Breast epithelium (tissue), 4 donors: ENCODE measurements around the gene MCM9. TPM values are rescaled to one million over a fixed set of nuclear protein-coding genes. Genes with fewer than 3 reads are reported as not detected.

ENCODE experiments used
- DNase-seq, 2 donors: peaks; one replicate each; pipeline ENCODE4 v3.0.0-alpha.2; 2019; ENCODE audit warnings: low spot score in 2 of 2
- H3K27ac ChIP-seq, 2 donors: fragments of 200-600 bp; sonication (generic) in 1 of 2; one replicate each; pipeline ENCODE4 v1.5.1; 2016 to 2019; ENCODE audit warnings: mild to moderate bottlenecking in 1 of 2
- H3K27me3 ChIP-seq, 2 donors: fragments of 200-600 bp; sonication (generic) in 1 of 2; one replicate each; pipeline versions ENCODE4 v1.5.1 to v1.6.0; 2017 to 2019; ENCODE audit warnings: control low read depth in 1 of 2, mild to moderate bottlenecking in 1 of 2
- H3K36me3 ChIP-seq: fragments of 200-600 bp; one replicate; pipeline ENCODE4 v1.5.1; 2019
- H3K4me1 ChIP-seq, 2 donors: fragments of 200-600 bp; sonication (generic); one replicate each; pipeline ENCODE4 v1.5.1; 2016 to 2019; ENCODE audit warnings: control low read depth in 1 of 2
- H3K4me3 ChIP-seq, 3 donors: fragments of 200-600 bp; sonication (generic); 1 replicate in 2 of 3; 2 replicates in 1 of 3; pipeline ENCODE4 v1.5.1; 2016 to 2019; ENCODE audit warnings: mild to moderate bottlenecking in 3 of 3, moderate library complexity in 2 of 3
- H3K9me3 ChIP-seq, 2 donors: fragments of 200-600 bp; sonication (generic) in 1 of 2; one replicate each; pipeline ENCODE4 v1.5.1; 2016 to 2019; ENCODE audit warnings: control low read depth in 1 of 2
- POLR2A ChIP-seq: fragments of 450-650 bp; IDR thresholded peaks from one replicate; pipeline ENCODE4 v1.6.1; 2016; ENCODE audit warnings: antibody characterized with exemption, mild to moderate bottlenecking, moderate library complexity
- POLR2AphosphoS5 ChIP-seq, 3 donors: sonication (generic); formaldehyde crosslinking; IDR thresholded peaks; one replicate each; pipeline ENCODE4 v1.6.1; 2017; ENCODE audit warnings: antibody characterized with exemption in 3 of 3
- intact Hi-C: fragments of 100-400 bp; cut with DNase I; formaldehyde crosslinking; loops from one replicate; pipeline ENCODE4 v1.15.1; 2023; ENCODE audit warnings: low total_unique reads
- total RNA-seq, 3 donors: library from RNA; depleted of rRNA; stranded (reverse); fragments of >200 nt; gene quantifications; one replicate each; pipeline ENCODE4 v1.1.0, GENCODE V29; 2016
- TF ChIP-seq, protein P1 (sequence below), 3 donors: fragments of 450-650 bp; IDR thresholded peaks; one replicate each; pipeline ENCODE4 v1.5.1; 2016 to 2017; ENCODE audit warnings: antibody characterized with exemption in 3 of 3, mild to moderate bottlenecking in 3 of 3, moderate library complexity in 3 of 3

The MCM9 gene
- total RNA-seq, 3 donors from 2014 or later: 17.9 to 40.5 (median 33.4) TPM

- TF ChIP-seq POLR2A: no peak
- H3K4me1 ChIP-seq: peaks cover 0 to 9% of the 10 kb centered on the region in 2 donors
- DNase-seq: no peak
- H3K27ac ChIP-seq: peak overlapping the region in 1 of 2 donors; percentile 62
- no peaks in the 10 kb centered on the region for H3K36me3 ChIP-seq
- intact Hi-C loops: no loop called here
- H3K9me3 ChIP-seq: no peaks in the 10 kb centered on the region
- no peak overlapping the region for H3K4me3 ChIP-seq
- no peaks in the 10 kb centered on the region for H3K27me3 ChIP-seq
Measured at GRCh38 chr6:118772886-118773285, 162.1 kb downstream of the MCM9 start.

DNA sequence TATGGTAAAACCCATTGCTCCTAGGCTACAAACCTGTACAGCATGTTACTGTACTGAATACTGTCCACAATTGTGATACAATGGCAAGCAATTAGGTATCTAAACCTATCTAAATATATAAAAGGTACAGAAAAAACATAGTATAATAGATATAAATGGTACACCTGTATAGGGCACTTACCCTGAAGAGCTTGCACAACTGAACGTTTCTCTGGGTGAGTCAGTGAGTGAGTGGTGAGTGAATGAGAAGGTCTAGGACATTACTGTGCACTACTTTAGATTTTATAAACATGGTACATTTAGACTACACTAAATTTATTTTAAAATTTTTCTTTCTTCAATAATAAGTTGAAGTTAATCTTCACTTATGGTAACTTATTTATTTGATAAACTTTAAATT is 163.7 kb downstream of the MCM9 start:
- H3K9me3 ChIP-seq: no peaks in the 10 kb centered on the region
- H3K4me1 ChIP-seq: peaks cover 0 to 9% of the 10 kb centered on the region in 2 donors
- DNase-seq: no peak
- H3K27me3 ChIP-seq: no peaks in the 10 kb centered on the region
- no peaks in the 10 kb centered on the region for H3K36me3 ChIP-seq
- intact Hi-C loops: no loop called here
- TF ChIP-seq, protein P1, sequence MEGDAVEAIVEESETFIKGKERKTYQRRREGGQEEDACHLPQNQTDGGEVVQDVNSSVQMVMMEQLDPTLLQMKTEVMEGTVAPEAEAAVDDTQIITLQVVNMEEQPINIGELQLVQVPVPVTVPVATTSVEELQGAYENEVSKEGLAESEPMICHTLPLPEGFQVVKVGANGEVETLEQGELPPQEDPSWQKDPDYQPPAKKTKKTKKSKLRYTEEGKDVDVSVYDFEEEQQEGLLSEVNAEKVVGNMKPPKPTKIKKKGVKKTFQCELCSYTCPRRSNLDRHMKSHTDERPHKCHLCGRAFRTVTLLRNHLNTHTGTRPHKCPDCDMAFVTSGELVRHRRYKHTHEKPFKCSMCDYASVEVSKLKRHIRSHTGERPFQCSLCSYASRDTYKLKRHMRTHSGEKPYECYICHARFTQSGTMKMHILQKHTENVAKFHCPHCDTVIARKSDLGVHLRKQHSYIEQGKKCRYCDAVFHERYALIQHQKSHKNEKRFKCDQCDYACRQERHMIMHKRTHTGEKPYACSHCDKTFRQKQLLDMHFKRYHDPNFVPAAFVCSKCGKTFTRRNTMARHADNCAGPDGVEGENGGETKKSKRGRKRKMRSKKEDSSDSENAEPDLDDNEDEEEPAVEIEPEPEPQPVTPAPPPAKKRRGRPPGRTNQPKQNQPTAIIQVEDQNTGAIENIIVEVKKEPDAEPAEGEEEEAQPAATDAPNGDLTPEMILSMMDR (IDR thresholded peaks at IDR 0.05): no peak
- TF ChIP-seq POLR2AphosphoS5 (IDR thresholded peaks at IDR 0.05) (no peak), POLR2A (no peak)
- no peak overlapping the region for H3K4me3 ChIP-seq
- H3K27ac ChIP-seq: no peak overlapping the region

GRCh38 chr6:118770835-118771234 is 164.1 kb downstream of the MCM9 start:
- no peak for DNase-seq

GRCh38 chr6:118770112-118770788 is 164.7 kb downstream of the MCM9 start:
- Histone ChIP-seq H3K27me3 (no peaks in the 10 kb centered on the region), H3K9me3 (no peaks in the 10 kb centered on the region), H3K4me1 (peaks cover 0 to 9% of the 10 kb centered on the region in 2 donors), H3K27ac (no peak overlapping the region), H3K36me3 (no peaks in the 10 kb centered on the region), H3K4me3 (no peak overlapping the region)
- no peak for DNase-seq
- TF ChIP-seq, protein P1 (IDR thresholded peaks at IDR 0.05): no peak
- TF ChIP-seq POLR2AphosphoS5 (IDR thresholded peaks at IDR 0.05): no peak
- no peak for TF ChIP-seq POLR2A
- intact Hi-C loops: no loop called here

More at GRCh38 chr6:118770835-118771234, 164.1 kb downstream of the MCM9 start:
- TF ChIP-seq, protein P1 (IDR thresholded peaks at IDR 0.05): no peak
- TF ChIP-seq POLR2AphosphoS5 (IDR thresholded peaks at IDR 0.05): no peak
- no peak for TF ChIP-seq POLR2A
- Histone ChIP-seq H3K36me3 (no peaks in the 10 kb centered on the region), H3K27me3 (no peaks in the 10 kb centered on the region), H3K27ac (no peak overlapping the region), H3K9me3 (no peaks in the 10 kb centered on the region), H3K4me3 (no peak overlapping the region), H3K4me1 (peaks cover 0 to 9% of the 10 kb centered on the region in 2 donors)
- intact Hi-C loops: no loop called here

DNA sequence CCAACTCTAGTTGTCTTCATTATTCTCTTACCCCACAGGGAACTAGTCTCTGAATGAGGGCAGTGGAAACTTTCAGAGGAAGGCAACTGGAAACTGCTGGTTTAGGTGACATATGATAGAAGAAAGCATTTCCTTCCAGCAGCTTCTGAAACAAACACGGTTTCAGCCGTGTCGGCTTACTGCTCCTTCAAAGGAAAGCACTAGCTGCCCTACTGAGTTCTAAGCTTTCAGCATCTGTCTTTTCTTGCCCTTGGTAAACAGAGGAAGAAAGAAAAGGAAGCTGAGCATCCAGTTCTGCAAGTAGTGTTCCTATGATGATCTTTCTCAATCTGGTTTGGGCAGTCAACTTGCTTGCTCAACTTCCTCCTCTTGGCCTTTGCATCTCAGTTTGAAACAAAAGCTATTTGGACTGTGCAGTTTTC is 166.0 kb downstream of the MCM9 start:
- Histone ChIP-seq H3K27me3 (no peaks in the 10 kb centered on the region), H3K36me3 (no peaks in the 10 kb centered on the region), H3K4me1 (peaks cover 0 to 9% of the 10 kb centered on the region in 2 donors), H3K4me3 (no peak overlapping the region), H3K27ac (no peak overlapping the region), H3K9me3 (no peaks in the 10 kb centered on the region)
- TF ChIP-seq POLR2AphosphoS5 (IDR thresholded peaks at IDR 0.05): no peak
- TF ChIP-seq, protein P1 (IDR thresholded peaks at IDR 0.05): no peak
- no peak for TF ChIP-seq POLR2A
- intact Hi-C loops: no loop called here
- no peak for DNase-seq
